A673 (cell line): ENCODE measurements around the gene HAL. TPM values are rescaled to one million over a fixed set of nuclear protein-coding genes. Genes with fewer than 3 reads are reported as not detected.

Source experiments
- BruUV-seq: library from RNA; stranded (reverse); fragments of 400-500 nt; replicated peaks from 2 replicates; lab custom pipeline; 2021; lab: Mats Ljungman, UMichigan
- CTCF ChIA-PET: fragments of 300-600 bp; sonication (Branson Sonifier 250); formaldehyde crosslinking; loops from one replicate; lab custom pipeline; 2022; ENCODE audit warnings: antibody characterized with exemption; lab: Charles Lee
- POLR2A ChIA-PET: fragments of 300-600 bp; sonication (Branson Sonifier 250); formaldehyde crosslinking; loops from one replicate; lab custom pipeline; 2022; ENCODE audit warnings: antibody characterized with exemption; ENCODE audit not compliant: low non-redundant PET; lab: Charles Lee
- DNase-seq: peaks from one replicate; pipeline ENCODE4 v3.0.0-alpha.2; 2015; ENCODE audit warnings: low spot score
- H3K27ac ChIP-seq: fragments of 200-600 bp; sonication (generic); 2 replicates; pipeline ENCODE4 v1.5.1; 2016; ENCODE audit warnings: mixed run types, low read depth, mild to moderate bottlenecking, mixed read lengths, antibody characterized with exemption, low read length; ENCODE audit not compliant: poor library complexity, severe bottlenecking
- H3K27me3 ChIP-seq: fragments of 200-600 bp; sonication (generic); replicated peaks from 2 replicates; pipeline ENCODE4 v1.6.1; 2017; ENCODE audit warnings: mixed run types, low read depth, mild to moderate bottlenecking, mixed read lengths, antibody characterized with exemption, low read length; ENCODE audit not compliant: insufficient read depth, poor library complexity
- H3K36me3 ChIP-seq: fragments of 200-600 bp; sonication (generic); 2 replicates; pipeline ENCODE4 v1.6.1; 2016; ENCODE audit warnings: mixed run types, mild to moderate bottlenecking, mixed read lengths, antibody characterized with exemption, low read length; ENCODE audit not compliant: insufficient read depth, poor library complexity, severe bottlenecking
- H3K4me1 ChIP-seq: fragments of 200-600 bp; sonication (generic); 2 replicates; pipeline ENCODE4 v1.6.1; 2017; ENCODE audit warnings: mixed run types, mild to moderate bottlenecking, mixed read lengths, antibody characterized with exemption, low read length; ENCODE audit not compliant: insufficient read depth, poor library complexity, severe bottlenecking
- H3K4me3 ChIP-seq: fragments of 200-600 bp; sonication (generic); 2 replicates; pipeline ENCODE4 v1.5.1; 2016; ENCODE audit warnings: low read depth, mixed run types, mild to moderate bottlenecking, mixed read lengths, low read length; ENCODE audit not compliant: poor library complexity, severe bottlenecking
- H3K9me3 ChIP-seq: fragments of 200-600 bp; sonication (generic); 2 replicates; pipeline ENCODE4 v1.6.1; 2016; ENCODE audit warnings: mixed run types, low read depth, mild to moderate bottlenecking, mixed read lengths, antibody characterized with exemption, low read length; ENCODE audit not compliant: poor library complexity, severe bottlenecking
- EZH2 ChIP-seq: fragments of 200-600 bp; sonication (generic); IDR thresholded peaks from 2 replicates; pipeline ENCODE4 v1.6.1; 2017; ENCODE audit warnings: borderline replicate concordance, low read depth, mild to moderate bottlenecking, mixed read lengths, antibody characterized with exemption, low read length; ENCODE audit not compliant: poor library complexity, severe bottlenecking
- intact Hi-C: fragments of 100-400 bp; cut with micrococcal nuclease; formaldehyde crosslinking; loops from one replicate; pipeline ENCODE4 v1.10.0; 2022; ENCODE audit not compliant: unreplicated experiment
- total RNA-seq: library from RNA; stranded (reverse); gene quantifications from 2 replicates; pipeline ENCODE4 v1.2.3, GENCODE V29; 2021
- TF ChIP-seq, protein P1 (sequence below): fragments of 300-800, 200-600 bp; sonication (generic); conservative IDR thresholded peaks from 2 replicates; pipeline ENCODE4 v1.5.1; 2017; ENCODE audit warnings: low read depth, mild to moderate bottlenecking, antibody characterized with exemption, low read length, moderate library complexity, mixed read lengths

Gene HAL
- total RNA-seq, 1 experiment from 2014 or later: 1.6 TPM

DNA sequence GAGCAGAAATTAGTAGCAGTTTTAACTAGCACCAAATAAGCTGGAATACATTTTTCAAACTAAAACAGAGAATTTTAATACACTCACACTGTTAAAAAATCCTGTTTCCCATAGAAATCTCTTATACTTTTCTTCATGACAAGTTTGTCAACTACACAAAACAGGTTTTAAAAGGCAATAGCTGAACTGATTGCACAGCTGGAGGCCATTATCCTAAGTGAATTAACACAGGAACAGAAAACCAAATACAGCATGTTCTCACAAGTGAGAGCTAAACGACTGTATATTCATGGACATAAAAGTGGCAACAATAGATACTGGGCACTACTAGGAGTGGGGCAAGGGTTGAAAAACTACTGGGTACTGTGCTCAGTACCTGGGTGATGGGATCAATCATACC, 11.6 kb upstream of the HAL start:
- intact Hi-C loops: no loop called here
- CTCF ChIA-PET: interaction anchor here (0.6 kb wide), 1 partner anchor 122 kb away, joined by 5 read pairs; no protein-coding TSS in a partner anchor
- POLR2A ChIA-PET: interaction anchor here (0.6 to 0.7 kb wide), 2 partner anchors 60 to 340 kb away, joined by 5 to 6 read pairs; no protein-coding TSS in a partner anchor
- no peaks in the 10 kb centered on the region for H3K27me3 ChIP-seq
- no peak overlapping the region for H3K27ac ChIP-seq
- peak; percentile 7 for DNase-seq
- H3K9me3 ChIP-seq: no peaks in the 10 kb centered on the region
- H3K4me3 ChIP-seq: no peak overlapping the region
- BruUV-seq: no TSS peak
- no peak for TF ChIP-seq EZH2
- TF ChIP-seq, protein P1, sequence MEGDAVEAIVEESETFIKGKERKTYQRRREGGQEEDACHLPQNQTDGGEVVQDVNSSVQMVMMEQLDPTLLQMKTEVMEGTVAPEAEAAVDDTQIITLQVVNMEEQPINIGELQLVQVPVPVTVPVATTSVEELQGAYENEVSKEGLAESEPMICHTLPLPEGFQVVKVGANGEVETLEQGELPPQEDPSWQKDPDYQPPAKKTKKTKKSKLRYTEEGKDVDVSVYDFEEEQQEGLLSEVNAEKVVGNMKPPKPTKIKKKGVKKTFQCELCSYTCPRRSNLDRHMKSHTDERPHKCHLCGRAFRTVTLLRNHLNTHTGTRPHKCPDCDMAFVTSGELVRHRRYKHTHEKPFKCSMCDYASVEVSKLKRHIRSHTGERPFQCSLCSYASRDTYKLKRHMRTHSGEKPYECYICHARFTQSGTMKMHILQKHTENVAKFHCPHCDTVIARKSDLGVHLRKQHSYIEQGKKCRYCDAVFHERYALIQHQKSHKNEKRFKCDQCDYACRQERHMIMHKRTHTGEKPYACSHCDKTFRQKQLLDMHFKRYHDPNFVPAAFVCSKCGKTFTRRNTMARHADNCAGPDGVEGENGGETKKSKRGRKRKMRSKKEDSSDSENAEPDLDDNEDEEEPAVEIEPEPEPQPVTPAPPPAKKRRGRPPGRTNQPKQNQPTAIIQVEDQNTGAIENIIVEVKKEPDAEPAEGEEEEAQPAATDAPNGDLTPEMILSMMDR: no peak
- H3K36me3 ChIP-seq: peaks cover 11% of the 10 kb centered on the region
- peaks cover 5% of the 10 kb centered on the region for H3K4me1 ChIP-seq

DNA sequence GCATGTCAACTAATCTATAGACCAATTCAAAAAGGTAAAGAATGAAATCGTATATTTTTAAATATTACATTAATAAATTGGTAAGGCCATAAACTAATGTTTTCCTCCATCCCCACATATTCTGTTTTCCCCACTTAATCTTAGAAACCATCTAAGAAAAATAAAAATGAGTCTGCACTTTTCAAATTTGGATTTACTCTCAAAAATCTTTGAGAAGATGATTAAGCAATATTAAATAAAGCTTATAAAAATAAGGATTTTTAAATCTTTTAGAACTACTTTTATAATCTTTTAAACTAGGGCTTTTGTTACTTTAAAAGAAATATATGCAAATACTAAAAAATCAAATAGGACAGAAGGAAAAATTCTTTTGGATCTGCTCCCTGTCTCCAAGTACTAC, 10.6 kb upstream of the HAL start:
- CTCF ChIA-PET: no interaction called here
- no peak overlapping the region for H3K4me3 ChIP-seq
- POLR2A ChIA-PET: no interaction called here
- no peaks in the 10 kb centered on the region for H3K9me3 ChIP-seq
- DNase-seq: no peak
- no peaks in the 10 kb centered on the region for H3K27me3 ChIP-seq
- peaks cover 5% of the 10 kb centered on the region for H3K4me1 ChIP-seq
- BruUV-seq: no TSS peak
- H3K36me3 ChIP-seq: peaks cover 1% of the 10 kb centered on the region
- TF ChIP-seq EZH2: no peak
- TF ChIP-seq, protein P1: no peak
- intact Hi-C loops: no loop called here
- H3K27ac ChIP-seq: no peak overlapping the region

GRCh38 chr12:96000858-96001257, 4.7 kb upstream of the HAL start:
- TF ChIP-seq EZH2: no peak
- no peaks in the 10 kb centered on the region for H3K9me3 ChIP-seq
- H3K27me3 ChIP-seq: no peaks in the 10 kb centered on the region
- no TSS peak for BruUV-seq
- no peak for DNase-seq
- H3K4me1 ChIP-seq: no peaks in the 10 kb centered on the region
- CTCF ChIA-PET: no interaction called here
- no peak overlapping the region for H3K4me3 ChIP-seq
- H3K36me3 ChIP-seq: no peaks in the 10 kb centered on the region
- intact Hi-C loops: no loop called here
- POLR2A ChIA-PET: no interaction called here
- no peak overlapping the region for H3K27ac ChIP-seq

DNA sequence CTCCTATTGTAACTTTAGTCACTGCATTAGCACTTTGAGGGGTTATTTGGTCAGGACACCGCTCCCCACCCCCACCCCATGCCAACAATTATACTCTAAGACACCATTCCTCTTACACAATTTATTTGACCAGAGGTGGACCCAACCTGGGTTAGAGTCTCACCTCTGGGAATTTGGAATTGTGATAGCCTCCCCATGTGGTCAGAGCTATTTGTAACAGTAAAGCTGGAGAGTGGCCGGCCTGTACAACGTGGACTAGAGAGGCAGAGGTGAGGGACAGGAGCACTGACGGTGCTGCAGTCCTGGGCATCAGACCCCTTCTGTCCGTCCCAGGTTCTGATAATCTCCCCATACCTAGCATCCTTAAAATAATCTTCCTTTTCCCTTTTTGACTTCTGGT, 3.3 kb upstream of the HAL start:
- H3K27ac ChIP-seq: no peak overlapping the region
- no peak for DNase-seq
- POLR2A ChIA-PET: interaction anchor here (0.6 kb wide), 1 partner anchor 259 kb away, joined by 3 read pairs; no protein-coding TSS in a partner anchor
- H3K9me3 ChIP-seq: no peaks in the 10 kb centered on the region
- no peaks in the 10 kb centered on the region for H3K4me1 ChIP-seq
- CTCF ChIA-PET: interaction anchor here (0.8 to 1.2 kb wide), 2 partner anchors 10 to 217 kb away, joined by 3 to 5 read pairs; no protein-coding TSS in a partner anchor
- intact Hi-C loops: no loop called here
- no peaks in the 10 kb centered on the region for H3K36me3 ChIP-seq
- BruUV-seq: no TSS peak
- H3K27me3 ChIP-seq: no peaks in the 10 kb centered on the region
- no peak overlapping the region for H3K4me3 ChIP-seq
- TF ChIP-seq EZH2: no peak
- TF ChIP-seq, protein P1: no peak
